Parathyroid adenoma (tissue), 2 donors: ENCODE measurements around the gene DLX3.

Experiments
- H2AFZ ChIP-seq: fragments of 300-600 bp; sonication (generic); one replicate; pipeline ENCODE4 v1.7.0; 2017; ENCODE audit warnings: antibody characterized with exemption, mild to moderate bottlenecking
- H3K27ac ChIP-seq: fragments of 300-600 bp; sonication (generic); one replicate; pipeline ENCODE4 v1.7.0; 2017
- H3K27me3 ChIP-seq: fragments of 300-600 bp; sonication (generic); one replicate; pipeline ENCODE4 v1.7.0; 2017; ENCODE audit warnings: low read length; ENCODE audit not compliant: control insufficient read depth, insufficient read depth
- H3K36me3 ChIP-seq: fragments of 300-600 bp; sonication (generic); one replicate; pipeline ENCODE4 v1.7.0; 2017; ENCODE audit warnings: low read length; ENCODE audit not compliant: control insufficient read depth, insufficient read depth
- H3K4me1 ChIP-seq: fragments of 300-600 bp; sonication (generic); one replicate; pipeline ENCODE4 v1.7.0; 2017; ENCODE audit warnings: control low read depth
- H3K4me2 ChIP-seq: fragments of 300-600 bp; sonication (generic); one replicate; pipeline ENCODE4 v1.7.0; 2017; ENCODE audit warnings: low read length
- H3K4me3 ChIP-seq: fragments of 300-600 bp; sonication (generic); one replicate; pipeline ENCODE4 v1.7.0; 2017; ENCODE audit warnings: low read depth, low read length
- H3K79me2 ChIP-seq: fragments of 300-600 bp; sonication (generic); one replicate; pipeline ENCODE4 v1.7.0; 2017; ENCODE audit warnings: control low read depth
- H3K9ac ChIP-seq: fragments of 300-600 bp; sonication (generic); one replicate; pipeline ENCODE4 v1.7.0; 2017; ENCODE audit warnings: mild to moderate bottlenecking
- H3K9me3 ChIP-seq: fragments of 300-600 bp; sonication (generic); one replicate; pipeline ENCODE4 v1.7.0; 2017; ENCODE audit warnings: low read length; ENCODE audit not compliant: control insufficient read depth
- TF ChIP-seq, protein P1 (sequence below): fragments of 300-600 bp; sonication (generic); IDR thresholded peaks from one replicate; pipeline ENCODE4 v1.7.0; 2017; ENCODE audit warnings: antibody characterized with exemption, mild to moderate bottlenecking
- donor health status: primary hyperparathyroidism.

DLX3 gene

DNA sequence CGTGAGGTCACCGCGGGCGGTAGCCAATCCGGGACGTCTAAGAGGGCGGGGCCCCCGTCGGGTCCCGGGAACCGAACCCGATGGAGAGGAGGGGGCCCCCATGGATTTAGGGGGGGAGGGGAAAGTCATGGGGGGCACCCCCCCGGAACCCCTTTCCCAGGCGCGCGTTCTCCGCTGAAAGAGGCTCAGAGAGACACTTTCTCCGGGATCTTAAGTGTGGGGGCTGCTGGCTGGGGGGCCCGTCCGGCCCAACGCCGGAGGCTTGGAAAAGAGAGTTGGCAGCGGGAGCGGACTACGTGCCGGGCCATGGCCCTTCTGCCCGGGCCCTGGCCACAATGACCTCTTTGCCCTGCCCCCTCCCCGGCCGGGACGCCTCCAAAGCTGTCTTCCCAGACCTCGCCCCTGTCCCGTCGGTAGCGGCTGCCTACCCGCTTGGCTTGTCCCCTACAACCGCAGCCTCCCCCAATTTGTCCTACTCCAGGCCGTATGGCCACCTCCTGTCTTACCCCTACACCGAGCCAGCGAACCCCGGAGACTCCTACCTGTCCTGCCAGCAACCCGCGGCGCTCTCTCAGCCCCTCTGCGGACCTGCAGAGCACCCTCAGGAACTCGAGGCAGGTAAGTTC lies 25.8 kb downstream of the DLX3 start, which contains the start of gene DLX4:
TSS of gene DLX4 (plus strand) at position 57 of the 626 bp plus-strand sequence. CDS start at position 336, 279 bp downstream.
- Histone ChIP-seq H3K27ac (no peak within 1 kb of the TSS), H2AFZ (peak within 1 kb of the TSS; percentile 46), H3K9ac (no peak within 1 kb of the TSS), H3K9me3 (no peaks in the 10 kb centered on the region), H3K27me3 (peaks cover 5% of the 10 kb centered on the region), H3K36me3 (no peaks in the 10 kb centered on the region), H3K79me2 (no peaks in the 10 kb centered on the region), H3K4me1 (peaks cover 5% of the 10 kb centered on the region), H3K4me3 (peak within 1 kb of the TSS; percentile 40), H3K4me2 (peak within 1 kb of the TSS; percentile 70)
- TF ChIP-seq, protein P1, sequence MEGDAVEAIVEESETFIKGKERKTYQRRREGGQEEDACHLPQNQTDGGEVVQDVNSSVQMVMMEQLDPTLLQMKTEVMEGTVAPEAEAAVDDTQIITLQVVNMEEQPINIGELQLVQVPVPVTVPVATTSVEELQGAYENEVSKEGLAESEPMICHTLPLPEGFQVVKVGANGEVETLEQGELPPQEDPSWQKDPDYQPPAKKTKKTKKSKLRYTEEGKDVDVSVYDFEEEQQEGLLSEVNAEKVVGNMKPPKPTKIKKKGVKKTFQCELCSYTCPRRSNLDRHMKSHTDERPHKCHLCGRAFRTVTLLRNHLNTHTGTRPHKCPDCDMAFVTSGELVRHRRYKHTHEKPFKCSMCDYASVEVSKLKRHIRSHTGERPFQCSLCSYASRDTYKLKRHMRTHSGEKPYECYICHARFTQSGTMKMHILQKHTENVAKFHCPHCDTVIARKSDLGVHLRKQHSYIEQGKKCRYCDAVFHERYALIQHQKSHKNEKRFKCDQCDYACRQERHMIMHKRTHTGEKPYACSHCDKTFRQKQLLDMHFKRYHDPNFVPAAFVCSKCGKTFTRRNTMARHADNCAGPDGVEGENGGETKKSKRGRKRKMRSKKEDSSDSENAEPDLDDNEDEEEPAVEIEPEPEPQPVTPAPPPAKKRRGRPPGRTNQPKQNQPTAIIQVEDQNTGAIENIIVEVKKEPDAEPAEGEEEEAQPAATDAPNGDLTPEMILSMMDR, result no peak

DNA sequence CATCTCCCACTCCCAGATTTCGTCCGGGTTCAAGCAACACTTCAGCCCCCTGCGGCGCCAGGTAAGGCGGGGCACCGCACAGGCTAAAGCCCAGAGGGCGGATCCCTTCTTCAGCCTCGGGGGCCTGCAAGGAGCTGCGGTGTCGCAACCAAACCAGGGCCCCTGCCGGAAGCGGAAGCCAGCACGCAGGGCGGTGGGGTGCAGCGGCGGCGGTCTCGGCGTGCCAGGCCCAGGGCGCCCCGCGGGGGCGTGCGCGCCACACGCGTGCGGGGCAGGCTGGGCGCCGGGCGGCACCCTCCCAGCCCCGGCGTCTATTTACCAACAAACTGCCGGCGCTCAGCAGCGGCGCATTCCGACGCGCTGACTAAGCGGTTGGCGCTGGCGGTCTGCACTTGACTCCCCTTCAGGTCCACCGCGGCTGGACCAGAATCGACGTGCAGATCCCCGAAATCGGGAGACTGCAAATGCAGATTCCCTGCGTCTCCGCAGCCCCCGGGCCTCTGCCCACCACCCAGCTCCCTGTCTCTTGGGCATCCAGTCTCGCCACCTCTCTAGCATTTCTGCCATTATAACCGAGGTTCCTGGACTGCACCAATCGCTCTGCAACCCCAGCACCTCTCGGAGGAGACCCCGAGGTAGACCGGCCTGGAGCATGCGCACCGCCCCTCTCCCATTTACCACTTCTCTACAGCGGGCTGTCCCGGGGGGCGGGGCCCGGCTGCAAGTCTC lies 26.5 kb downstream of the DLX3 start:
- Histone ChIP-seq H3K4me2 (peak overlapping the region; percentile 70), H3K27me3 (peaks cover 5% of the 10 kb centered on the region), H3K27ac (no peak overlapping the region), H3K79me2 (no peaks in the 10 kb centered on the region), H2AFZ (peak overlapping the region; percentile 46), H3K4me1 (peaks cover 7% of the 10 kb centered on the region), H3K36me3 (no peaks in the 10 kb centered on the region), H3K4me3 (peak overlapping the region; percentile 40), H3K9me3 (no peaks in the 10 kb centered on the region), H3K9ac (no peak overlapping the region)
- TF ChIP-seq, protein P1, result no peak

DNA sequence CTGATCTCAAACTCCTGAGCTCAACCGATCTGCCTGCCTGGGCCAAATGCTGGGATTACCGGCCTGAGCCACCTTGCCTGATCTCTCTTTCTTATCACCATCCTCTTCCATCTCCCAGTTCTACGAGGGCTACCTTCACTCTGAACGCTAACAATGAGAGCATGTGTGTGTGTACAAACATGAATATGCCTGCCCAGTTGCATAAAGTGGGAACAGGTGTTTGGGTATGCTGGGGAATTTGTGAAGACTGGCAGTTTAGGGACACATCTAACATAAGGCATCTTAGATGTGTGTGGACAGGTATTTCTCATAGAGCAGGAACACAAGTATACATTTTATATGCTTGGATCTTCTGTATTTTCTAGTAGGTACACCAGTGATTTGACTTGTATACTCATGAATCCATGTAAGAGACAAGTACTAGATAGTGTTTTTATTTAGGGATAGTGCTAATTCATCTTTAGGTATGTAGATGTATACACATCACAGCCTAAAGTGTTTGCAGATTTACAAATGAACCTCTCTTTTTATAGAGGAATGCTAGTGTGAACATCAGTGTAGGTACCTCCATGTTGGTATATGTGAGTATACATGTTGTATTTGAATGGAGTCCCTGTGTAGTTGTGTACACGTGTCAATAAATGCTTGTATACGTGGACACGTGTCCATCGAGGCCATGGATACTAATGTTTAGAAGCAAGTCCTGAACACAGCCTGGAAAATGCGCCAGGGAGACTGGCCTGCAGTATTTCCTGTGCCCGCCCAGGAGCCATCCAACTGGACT lies 27.2 kb downstream of the DLX3 start:
- no peaks in the 10 kb centered on the region for H3K36me3 ChIP-seq
- no peaks in the 10 kb centered on the region for H3K9me3 ChIP-seq
- H3K27ac ChIP-seq, result no peak overlapping the region
- H3K4me3 ChIP-seq, result no peak overlapping the region
- peaks cover 7% of the 10 kb centered on the region for H3K4me1 ChIP-seq
- peaks cover 5% of the 10 kb centered on the region for H3K27me3 ChIP-seq
- no peaks in the 10 kb centered on the region for H3K79me2 ChIP-seq
- H3K4me2 ChIP-seq, result peak overlapping the region; percentile 70
- no peak overlapping the region for H2AFZ ChIP-seq
- no peak overlapping the region for H3K9ac ChIP-seq
- TF ChIP-seq, protein P1, result no peak

DNA sequence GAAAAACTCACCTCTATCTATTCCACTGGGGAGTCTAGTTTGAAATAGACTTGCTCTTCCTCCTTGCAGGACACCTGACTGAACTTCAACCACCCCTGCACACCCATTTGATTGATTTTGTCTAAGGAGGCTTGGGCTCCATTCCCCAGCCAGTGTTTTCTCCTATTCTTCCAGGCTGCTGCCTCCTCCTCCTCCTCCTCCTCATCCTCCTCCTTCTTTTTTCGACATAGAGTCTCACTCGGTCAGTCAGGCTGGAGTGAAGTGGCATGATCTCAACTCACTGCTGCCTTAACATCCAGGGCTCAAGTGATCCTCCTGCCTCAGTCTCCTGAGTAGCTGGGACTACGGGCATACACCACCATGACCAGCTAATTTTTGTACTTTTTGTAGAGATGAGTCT lies 27.8 kb downstream of the DLX3 start:
- no peak overlapping the region for H3K4me3 ChIP-seq
- H3K9me3 ChIP-seq, result no peaks in the 10 kb centered on the region
- no peak overlapping the region for H3K4me2 ChIP-seq
- H3K27me3 ChIP-seq, result peaks cover 5% of the 10 kb centered on the region
- no peaks in the 10 kb centered on the region for H3K79me2 ChIP-seq
- no peaks in the 10 kb centered on the region for H3K36me3 ChIP-seq
- TF ChIP-seq, protein P1, result no peak
- H3K4me1 ChIP-seq, result peaks cover 7% of the 10 kb centered on the region
- no peak overlapping the region for H3K27ac ChIP-seq
- no peak overlapping the region for H3K9ac ChIP-seq
- no peak overlapping the region for H2AFZ ChIP-seq
